C4-2B (cell line): ENCODE measurements around the gene CDK13.

Experiments used
- ZFX ChIP-seq: fragments of 450-650 bp; IDR thresholded peaks from 2 replicates; pipeline ENCODE4 v1.6.1; 2017
- TF ChIP-seq, protein P1 (sequence below): fragments of 450-650 bp; conservative IDR thresholded peaks from 2 replicates; pipeline ENCODE4 v1.5.1; 2017; ENCODE audit warnings: mild to moderate bottlenecking

- TF ChIP-seq, protein P1, sequence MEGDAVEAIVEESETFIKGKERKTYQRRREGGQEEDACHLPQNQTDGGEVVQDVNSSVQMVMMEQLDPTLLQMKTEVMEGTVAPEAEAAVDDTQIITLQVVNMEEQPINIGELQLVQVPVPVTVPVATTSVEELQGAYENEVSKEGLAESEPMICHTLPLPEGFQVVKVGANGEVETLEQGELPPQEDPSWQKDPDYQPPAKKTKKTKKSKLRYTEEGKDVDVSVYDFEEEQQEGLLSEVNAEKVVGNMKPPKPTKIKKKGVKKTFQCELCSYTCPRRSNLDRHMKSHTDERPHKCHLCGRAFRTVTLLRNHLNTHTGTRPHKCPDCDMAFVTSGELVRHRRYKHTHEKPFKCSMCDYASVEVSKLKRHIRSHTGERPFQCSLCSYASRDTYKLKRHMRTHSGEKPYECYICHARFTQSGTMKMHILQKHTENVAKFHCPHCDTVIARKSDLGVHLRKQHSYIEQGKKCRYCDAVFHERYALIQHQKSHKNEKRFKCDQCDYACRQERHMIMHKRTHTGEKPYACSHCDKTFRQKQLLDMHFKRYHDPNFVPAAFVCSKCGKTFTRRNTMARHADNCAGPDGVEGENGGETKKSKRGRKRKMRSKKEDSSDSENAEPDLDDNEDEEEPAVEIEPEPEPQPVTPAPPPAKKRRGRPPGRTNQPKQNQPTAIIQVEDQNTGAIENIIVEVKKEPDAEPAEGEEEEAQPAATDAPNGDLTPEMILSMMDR = no peak
- no peak for TF ChIP-seq ZFX
These were observed 3.4 kb upstream of the CDK13 start for GRCh38 chr7:39946693-39947092.
